Endothelial cell (in vitro differentiated cells): Measurements from ENCODE around the gene ZNF219. TPM values are rescaled to one million over a fixed set of nuclear protein-coding genes. Genes with fewer than 3 reads are reported as not detected.

Source experiments
- DNase-seq: peaks from one replicate; pipeline ENCODE4 v3.0.0; 2021; ENCODE audit warnings: low spot score
- H3K27ac Mint-ChIP-seq: one replicate; pipeline ENCODE4 v1.8.0; 2021; ENCODE audit warnings: mixed read lengths, inconsistent platforms; ENCODE audit not compliant: unreplicated experiment
- H3K27me3 Mint-ChIP-seq: one replicate; pipeline ENCODE4 v1.8.0; 2021; ENCODE audit warnings: mild to moderate bottlenecking, moderate library complexity, mixed read lengths, inconsistent platforms; ENCODE audit not compliant: unreplicated experiment
- H3K36me3 Mint-ChIP-seq: one replicate; pipeline ENCODE4 v1.8.0; 2021; ENCODE audit warnings: mild to moderate bottlenecking, low read depth, mixed read lengths, inconsistent platforms; ENCODE audit not compliant: unreplicated experiment
- H3K4me1 Mint-ChIP-seq: one replicate; pipeline ENCODE4 v1.8.0; 2021; ENCODE audit warnings: mild to moderate bottlenecking, mixed read lengths, inconsistent platforms; ENCODE audit not compliant: unreplicated experiment
- H3K4me3 Mint-ChIP-seq: one replicate; pipeline ENCODE4 v1.8.0; 2021; ENCODE audit warnings: mild to moderate bottlenecking, mixed read lengths, inconsistent platforms; ENCODE audit not compliant: unreplicated experiment
- H3K9me3 Mint-ChIP-seq: one replicate; pipeline ENCODE4 v1.8.0; 2021; ENCODE audit warnings: mixed read lengths, inconsistent platforms; ENCODE audit not compliant: unreplicated experiment
- total RNA-seq: library from RNA; stranded (reverse); fragmentation: NEBNext Ultra II Directional; extraction: Animal tissue kit (Norgen Biotek cat#: 25700); gene quantifications from one replicate; pipeline ENCODE4 v1.2.1, GENCODE V29; 2021; ENCODE audit not compliant: unreplicated experiment
- TF ChIP-seq, protein P1 (sequence below): fragments of 200-600 bp; sonication (generic); IDR thresholded peaks from one replicate; pipeline ENCODE4 v1.5.0; 2021; ENCODE audit warnings: antibody characterized with exemption; ENCODE audit not compliant: unreplicated experiment

Gene ZNF219
- total RNA-seq, 1 donor from 2014 or later: 27.0 TPM

DNA sequence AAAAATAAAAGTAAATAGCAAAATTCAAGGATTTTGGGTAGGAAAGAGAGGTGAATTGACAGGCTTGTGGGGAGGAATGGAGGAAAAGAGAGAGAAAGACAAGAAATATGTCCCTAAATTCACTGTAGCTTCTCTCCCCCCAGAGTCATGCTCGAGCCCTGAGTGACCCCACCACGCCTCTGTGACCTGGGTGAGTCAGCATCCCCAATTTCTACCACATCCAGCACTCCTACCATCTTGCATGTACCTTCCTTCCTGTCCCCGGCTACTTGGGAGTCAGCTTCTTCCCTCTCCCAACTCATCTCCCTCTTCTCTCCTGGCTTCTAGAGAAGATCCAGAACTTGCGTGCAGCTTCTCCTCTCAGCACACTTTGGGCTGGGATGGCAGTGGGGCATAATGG, 9.8 kb downstream of the ZNF219 start:
- no peak for DNase-seq
- H3K4me3 Mint-ChIP-seq: no peak overlapping the region
- H3K27me3 Mint-ChIP-seq: peaks cover 31% of the 10 kb centered on the region
- TF ChIP-seq, protein P1, sequence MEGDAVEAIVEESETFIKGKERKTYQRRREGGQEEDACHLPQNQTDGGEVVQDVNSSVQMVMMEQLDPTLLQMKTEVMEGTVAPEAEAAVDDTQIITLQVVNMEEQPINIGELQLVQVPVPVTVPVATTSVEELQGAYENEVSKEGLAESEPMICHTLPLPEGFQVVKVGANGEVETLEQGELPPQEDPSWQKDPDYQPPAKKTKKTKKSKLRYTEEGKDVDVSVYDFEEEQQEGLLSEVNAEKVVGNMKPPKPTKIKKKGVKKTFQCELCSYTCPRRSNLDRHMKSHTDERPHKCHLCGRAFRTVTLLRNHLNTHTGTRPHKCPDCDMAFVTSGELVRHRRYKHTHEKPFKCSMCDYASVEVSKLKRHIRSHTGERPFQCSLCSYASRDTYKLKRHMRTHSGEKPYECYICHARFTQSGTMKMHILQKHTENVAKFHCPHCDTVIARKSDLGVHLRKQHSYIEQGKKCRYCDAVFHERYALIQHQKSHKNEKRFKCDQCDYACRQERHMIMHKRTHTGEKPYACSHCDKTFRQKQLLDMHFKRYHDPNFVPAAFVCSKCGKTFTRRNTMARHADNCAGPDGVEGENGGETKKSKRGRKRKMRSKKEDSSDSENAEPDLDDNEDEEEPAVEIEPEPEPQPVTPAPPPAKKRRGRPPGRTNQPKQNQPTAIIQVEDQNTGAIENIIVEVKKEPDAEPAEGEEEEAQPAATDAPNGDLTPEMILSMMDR: no peak
- H3K9me3 Mint-ChIP-seq: no peaks in the 10 kb centered on the region
- H3K4me1 Mint-ChIP-seq: peaks cover 22% of the 10 kb centered on the region
- H3K27ac Mint-ChIP-seq: peak overlapping the region; percentile 79
- H3K36me3 Mint-ChIP-seq: peaks cover 19% of the 10 kb centered on the region

DNA sequence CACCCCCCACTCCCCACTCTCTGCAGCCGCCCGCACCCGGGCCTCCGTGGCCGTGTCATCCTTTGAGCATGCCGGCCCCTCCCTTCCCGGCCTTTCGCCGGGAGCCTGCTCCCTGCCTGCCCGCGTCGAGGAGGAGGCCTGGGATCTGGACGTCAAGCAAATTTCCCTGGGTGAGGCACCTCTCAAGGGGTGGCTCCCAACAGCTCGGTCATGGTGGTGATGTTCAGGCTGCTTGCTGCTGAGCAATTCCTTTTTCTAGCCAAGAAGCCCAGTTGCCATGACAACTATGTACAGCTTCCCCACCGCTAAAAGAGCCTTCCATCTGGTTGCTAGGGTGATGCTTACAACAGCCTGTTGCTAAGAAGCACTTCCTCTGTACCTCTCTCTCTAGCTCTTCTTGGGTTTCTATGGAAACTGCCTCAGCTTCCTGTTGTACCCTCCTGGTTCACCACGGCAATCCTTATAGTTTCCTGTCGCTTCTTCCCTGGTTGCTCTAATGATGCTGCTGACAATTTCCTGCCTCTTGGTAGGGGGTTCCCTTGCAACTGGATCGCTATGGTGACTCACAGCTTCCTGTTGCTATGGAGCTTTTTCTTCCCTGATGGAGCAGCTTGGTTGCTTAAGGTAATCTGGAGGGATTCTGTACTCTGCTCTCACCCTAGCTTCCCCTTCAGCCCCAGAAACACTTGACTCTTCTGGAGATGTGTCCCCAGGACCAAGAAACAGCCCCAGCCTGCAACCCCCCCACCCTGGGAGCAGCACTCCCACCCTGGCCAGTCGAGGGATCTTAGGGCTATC, 11.0 kb downstream of the ZNF219 start:
- peaks cover 26% of the 10 kb centered on the region for H3K36me3 Mint-ChIP-seq
- H3K4me1 Mint-ChIP-seq: peaks cover 19% of the 10 kb centered on the region
- H3K9me3 Mint-ChIP-seq: no peaks in the 10 kb centered on the region
- DNase-seq: peak; percentile 66
- TF ChIP-seq, protein P1: no peak
- peak overlapping the region; percentile 16 for H3K4me3 Mint-ChIP-seq
- H3K27me3 Mint-ChIP-seq: peaks cover 30% of the 10 kb centered on the region
- H3K27ac Mint-ChIP-seq: peak overlapping the region; percentile 93

GRCh38 chr14:21086908-21087293, 11.6 kb downstream of the ZNF219 start:
- DNase-seq: no peak
- TF ChIP-seq, protein P1: no peak
- H3K27ac Mint-ChIP-seq: peak overlapping the region; percentile 93
- no peaks in the 10 kb centered on the region for H3K9me3 Mint-ChIP-seq
- peaks cover 29% of the 10 kb centered on the region for H3K36me3 Mint-ChIP-seq
- peaks cover 34% of the 10 kb centered on the region for H3K27me3 Mint-ChIP-seq
- H3K4me1 Mint-ChIP-seq: peaks cover 19% of the 10 kb centered on the region
- peak overlapping the region; percentile 66 for H3K4me3 Mint-ChIP-seq

- Mint-ChIP-seq H3K4me3 (no peak overlapping the region), H3K36me3 (peaks cover 23% of the 10 kb centered on the region), H3K9me3 (no peaks in the 10 kb centered on the region), H3K4me1 (peaks cover 19% of the 10 kb centered on the region), H3K27me3 (peaks cover 27% of the 10 kb centered on the region), H3K27ac (peak overlapping the region; percentile 84)
- TF ChIP-seq, protein P1: no peak
- DNase-seq: no peak
These were observed 13.2 kb downstream of the ZNF219 start for GRCh38 chr14:21084998-21085853.
